ENCODE data around the gene FXN.
"Not testable (repeated sequence)": the region's sequence is repeated elsewhere in the genome, so short reads cannot be mapped to it uniquely, and the experiment has no call there.

Gene FXN

GRCh38 chr9:69086769-69087168, 51.2 kb downstream of the FXN start:
- Mint-ChIP-seq H3K27me3 (no peaks in the 10 kb centered on the region), H3K27ac (no peak overlapping the region), H3K36me3 (ENCODE audit: low read depth) (no peaks in the 10 kb centered on the region), H3K4me1 (ENCODE audit: low read depth) (no peaks in the 10 kb centered on the region), H3K9me3 (no peaks in the 10 kb centered on the region), H3K4me3 (no peak overlapping the region)
- intact Hi-C loops (cut with micrococcal nuclease): no loop called here

GRCh38 chr9:69089082-69089481, 53.5 kb downstream of the FXN start:
- no peaks in the 10 kb centered on the region for H3K4me1 Mint-ChIP-seq (ENCODE audit: low read depth)
- no peaks in the 10 kb centered on the region for H3K9me3 Mint-ChIP-seq

GRCh38 chr9:69089491-69089890, 53.9 kb downstream of the FXN start:
- no peaks in the 10 kb centered on the region for H3K36me3 Mint-ChIP-seq (ENCODE audit: low read depth)
- no peak overlapping the region for H3K27ac Mint-ChIP-seq
- no peak overlapping the region for H3K4me3 Mint-ChIP-seq
- no peaks in the 10 kb centered on the region for H3K27me3 Mint-ChIP-seq
- intact Hi-C loops (cut with micrococcal nuclease): no loop called here
- H3K4me1 Mint-ChIP-seq (ENCODE audit: low read depth): no peaks in the 10 kb centered on the region
- H3K9me3 Mint-ChIP-seq: no peaks in the 10 kb centered on the region

More at GRCh38 chr9:69089082-69089481, 53.5 kb downstream of the FXN start:
- no peaks in the 10 kb centered on the region for H3K36me3 Mint-ChIP-seq (ENCODE audit: low read depth)
- H3K27me3 Mint-ChIP-seq: no peaks in the 10 kb centered on the region
- no peak overlapping the region for H3K4me3 Mint-ChIP-seq
- intact Hi-C loops (cut with micrococcal nuclease): no loop called here
- no peak overlapping the region for H3K27ac Mint-ChIP-seq

- Mint-ChIP-seq H3K27me3 (no peaks in the 10 kb centered on the region), H3K36me3 (ENCODE audit: low read depth) (no peaks in the 10 kb centered on the region), H3K9me3 (no peaks in the 10 kb centered on the region), H3K4me1 (ENCODE audit: low read depth) (no peaks in the 10 kb centered on the region), H3K27ac (no peak overlapping the region), H3K4me3 (no peak overlapping the region)
- intact Hi-C loops (cut with micrococcal nuclease): no loop called here
Measured at GRCh38 chr9:69090140-69090750, 54.7 kb downstream of the FXN start.

GRCh38 chr9:69090946-69091345, 55.4 kb downstream of the FXN start:
- intact Hi-C loops (cut with micrococcal nuclease): no loop called here
- no peaks in the 10 kb centered on the region for H3K27me3 Mint-ChIP-seq

GRCh38 chr9:69093471-69094103, 58.0 kb downstream of the FXN start:
- intact Hi-C loops (cut with micrococcal nuclease): no loop called here
- H3K36me3 Mint-ChIP-seq (ENCODE audit: low read depth): no peaks in the 10 kb centered on the region
- no peak overlapping the region for H3K4me3 Mint-ChIP-seq
- no peaks in the 10 kb centered on the region for H3K27me3 Mint-ChIP-seq
- no peak overlapping the region for H3K27ac Mint-ChIP-seq
- no peaks in the 10 kb centered on the region for H3K9me3 Mint-ChIP-seq
- no peaks in the 10 kb centered on the region for H3K4me1 Mint-ChIP-seq (ENCODE audit: low read depth)

More at GRCh38 chr9:69090946-69091345, 55.4 kb downstream of the FXN start:
- Mint-ChIP-seq H3K4me3 (no peak overlapping the region), H3K27ac (no peak overlapping the region), H3K4me1 (ENCODE audit: low read depth) (no peaks in the 10 kb centered on the region), H3K9me3 (no peaks in the 10 kb centered on the region), H3K36me3 (ENCODE audit: low read depth) (no peaks in the 10 kb centered on the region)

GRCh38 chr9:69094361-69095135, 59.0 kb downstream of the FXN start:
- H3K4me3 Mint-ChIP-seq; intact Hi-C loops (cut with micrococcal nuclease); H3K36me3 Mint-ChIP-seq (ENCODE audit: low read depth); H3K27ac Mint-ChIP-seq; H3K9me3 Mint-ChIP-seq; H3K27me3 Mint-ChIP-seq; H3K4me1 Mint-ChIP-seq (ENCODE audit: low read depth): not testable (repeated sequence)

- no peaks in the 10 kb centered on the region for H3K9me3 Mint-ChIP-seq
- no peaks in the 10 kb centered on the region for H3K36me3 Mint-ChIP-seq (ENCODE audit: low read depth)
Measured at GRCh38 chr9:69097064-69097463, 61.5 kb downstream of the FXN start.

GRCh38 chr9:69097923-69098593, 62.5 kb downstream of the FXN start:
- Mint-ChIP-seq H3K4me1 (ENCODE audit: low read depth) (no peaks in the 10 kb centered on the region), H3K9me3 (no peaks in the 10 kb centered on the region), H3K36me3 (ENCODE audit: low read depth) (no peaks in the 10 kb centered on the region), H3K27me3 (no peaks in the 10 kb centered on the region), H3K4me3 (no peak overlapping the region), H3K27ac (no peak overlapping the region)
- intact Hi-C loops (cut with micrococcal nuclease): no loop called here

More at GRCh38 chr9:69097064-69097463, 61.5 kb downstream of the FXN start:
- no peaks in the 10 kb centered on the region for H3K27me3 Mint-ChIP-seq
- no peak overlapping the region for H3K4me3 Mint-ChIP-seq
- no peaks in the 10 kb centered on the region for H3K4me1 Mint-ChIP-seq (ENCODE audit: low read depth)
- intact Hi-C loops (cut with micrococcal nuclease): no loop called here
- no peak overlapping the region for H3K27ac Mint-ChIP-seq

GRCh38 chr9:69103348-69103996, 67.9 kb downstream of the FXN start:
- H3K9me3 Mint-ChIP-seq; H3K27me3 Mint-ChIP-seq; intact Hi-C loops (cut with micrococcal nuclease); H3K27ac Mint-ChIP-seq; H3K4me1 Mint-ChIP-seq (ENCODE audit: low read depth); H3K36me3 Mint-ChIP-seq (ENCODE audit: low read depth); H3K4me3 Mint-ChIP-seq: not testable (repeated sequence)

- no peaks in the 10 kb centered on the region for H3K27me3 Mint-ChIP-seq
Measured at GRCh38 chr9:69104830-69105527, 69.4 kb downstream of the FXN start.

GRCh38 chr9:69107771-69108170, 72.2 kb downstream of the FXN start:
- no peaks in the 10 kb centered on the region for H3K9me3 Mint-ChIP-seq

More at GRCh38 chr9:69104830-69105527, 69.4 kb downstream of the FXN start:
- no peaks in the 10 kb centered on the region for H3K9me3 Mint-ChIP-seq
- no peak overlapping the region for H3K27ac Mint-ChIP-seq
- H3K4me3 Mint-ChIP-seq: no peak overlapping the region
- no peaks in the 10 kb centered on the region for H3K36me3 Mint-ChIP-seq (ENCODE audit: low read depth)
- H3K4me1 Mint-ChIP-seq (ENCODE audit: low read depth): no peaks in the 10 kb centered on the region
- intact Hi-C loops (cut with micrococcal nuclease): no loop called here

GRCh38 chr9:69108706-69109105, 73.2 kb downstream of the FXN start:
- H3K27ac Mint-ChIP-seq; H3K4me3 Mint-ChIP-seq; intact Hi-C loops (cut with micrococcal nuclease); H3K36me3 Mint-ChIP-seq (ENCODE audit: low read depth); H3K9me3 Mint-ChIP-seq; H3K27me3 Mint-ChIP-seq; H3K4me1 Mint-ChIP-seq (ENCODE audit: low read depth): not testable (repeated sequence)

More at GRCh38 chr9:69107771-69108170, 72.2 kb downstream of the FXN start:
- H3K27me3 Mint-ChIP-seq: no peaks in the 10 kb centered on the region
- no peak overlapping the region for H3K27ac Mint-ChIP-seq
- no peak overlapping the region for H3K4me3 Mint-ChIP-seq
- no peaks in the 10 kb centered on the region for H3K36me3 Mint-ChIP-seq (ENCODE audit: low read depth)
- H3K4me1 Mint-ChIP-seq (ENCODE audit: low read depth): no peaks in the 10 kb centered on the region
- intact Hi-C loops (cut with micrococcal nuclease): no loop called here

Measured in dendritic cell treated with granulocyte-macrophage colony-stimulating factor and Interleukin-4, amounts not matched to agents 40 ng/mL and 50 ng/mL, for 4 days (primary cell).